ENCODE measurements around the gene TBC1D16. TPM values are rescaled to one million over a fixed set of nuclear protein-coding genes. Genes with fewer than 3 reads are reported as not detected.
A peak's percentile ranks its signal among the peaks of the same experiment; 100 is the strongest.

TBC1D16 gene
- total RNA-seq, 2 experiments from 2014 or later = 0.38 to 0.74 TPM

- no peaks in the 10 kb centered on the region for H3K79me2 ChIP-seq (ENCODE audit: insufficient read depth, low read depth, low read length)
- H3K4me1 ChIP-seq (ENCODE audit: insufficient read depth, low read length, poor library complexity, severe bottlenecking) = no peaks in the 10 kb centered on the region
- BruUV-seq (replicated peaks) = no TSS peak
- H3K27ac ChIP-seq (ENCODE audit: low read depth, low read length, poor library complexity, severe bottlenecking) = no peak overlapping the region
- no peaks in the 10 kb centered on the region for H4K20me1 ChIP-seq (ENCODE audit: insufficient read depth, low read length)
- intact Hi-C loops (cut with micrococcal nuclease; ENCODE audit: unreplicated experiment) = no loop called here
- no peaks in the 10 kb centered on the region for H3K9me3 ChIP-seq (ENCODE audit: low read length)
- POLR2A ChIA-PET = no interaction called here
- H3K4me2 ChIP-seq (ENCODE audit: low read length) = no peak overlapping the region
- DNase-seq (ENCODE audit: low spot score) = no peak
- H3K4me3 ChIP-seq (ENCODE audit: low read depth, low read length, poor library complexity, severe bottlenecking) = no peak overlapping the region
- TF ChIP-seq EZH2phosphoT487 (IDR thresholded peaks at IDR 0.05; ENCODE audit: borderline replicate concordance, low read depth, low read length) (no peak), CTCF (conservative IDR thresholded peaks at IDR 0.05; ENCODE audit: low read length) (no peak)
- no peaks in the 10 kb centered on the region for H3K9me2 ChIP-seq (ENCODE audit: insufficient read depth, low read length)
- no peak overlapping the region for H2AFZ ChIP-seq (ENCODE audit: low read length)
- no peaks in the 10 kb centered on the region for H3K36me3 ChIP-seq (ENCODE audit: insufficient read depth, low read length)
- CTCF ChIA-PET (ENCODE audit: unreplicated experiment) = interaction anchor here (0.6 kb wide), 1 partner anchor 53 kb away, joined by 3 read pairs; no protein-coding TSS in a partner anchor
These were observed 26.0 kb downstream of the TBC1D16 start for GRCh38 chr17:80009391-80010282.

- no TSS peak for BruUV-seq (replicated peaks)
- Histone ChIP-seq H3K9me2 (ENCODE audit: insufficient read depth, low read length) (no peaks in the 10 kb centered on the region), H3K4me3 (ENCODE audit: low read depth, low read length, poor library complexity, severe bottlenecking) (no peak overlapping the region), H2AFZ (ENCODE audit: low read length) (no peak overlapping the region), H3K4me1 (ENCODE audit: insufficient read depth, low read length, poor library complexity, severe bottlenecking) (no peaks in the 10 kb centered on the region), H3K79me2 (ENCODE audit: insufficient read depth, low read depth, low read length) (no peaks in the 10 kb centered on the region), H3K4me2 (ENCODE audit: low read length) (no peak overlapping the region), H4K20me1 (ENCODE audit: insufficient read depth, low read length) (no peaks in the 10 kb centered on the region), H3K36me3 (ENCODE audit: insufficient read depth, low read length) (no peaks in the 10 kb centered on the region), H3K9me3 (ENCODE audit: low read length) (no peaks in the 10 kb centered on the region), H3K27ac (ENCODE audit: low read depth, low read length, poor library complexity, severe bottlenecking) (no peak overlapping the region)
- POLR2A ChIA-PET = no interaction called here
- DNase-seq (ENCODE audit: low spot score) = no peak
- intact Hi-C loops (cut with micrococcal nuclease; ENCODE audit: unreplicated experiment) = no loop called here
- CTCF ChIA-PET (ENCODE audit: unreplicated experiment) = no interaction called here
- TF ChIP-seq CTCF (conservative IDR thresholded peaks at IDR 0.05; ENCODE audit: low read length) (no peak), EZH2phosphoT487 (IDR thresholded peaks at IDR 0.05; ENCODE audit: borderline replicate concordance, low read depth, low read length) (no peak)
These were observed 26.8 kb downstream of the TBC1D16 start for GRCh38 chr17:80008848-80009247.

- no TSS peak for BruUV-seq (replicated peaks)
- intact Hi-C loops (cut with micrococcal nuclease; ENCODE audit: unreplicated experiment) = no loop called here
These were observed 27.3 kb downstream of the TBC1D16 start for GRCh38 chr17:80008383-80008840.

More at GRCh38 chr17:80008383-80008840, 27.3 kb downstream of the TBC1D16 start:
- no peaks in the 10 kb centered on the region for H3K9me2 ChIP-seq (ENCODE audit: insufficient read depth, low read length)
- ChIA-PET POLR2A (no interaction called here), CTCF (ENCODE audit: unreplicated experiment) (interaction anchor here (0.5 to 0.6 kb wide), 2 partner anchors 35 to 139 kb away, joined by 3 to 5 read pairs; no protein-coding TSS in a partner anchor)
- H3K4me2 ChIP-seq (ENCODE audit: low read length) = no peak overlapping the region
- H3K9me3 ChIP-seq (ENCODE audit: low read length) = no peaks in the 10 kb centered on the region
- no peak overlapping the region for H2AFZ ChIP-seq (ENCODE audit: low read length)
- H3K4me3 ChIP-seq (ENCODE audit: low read depth, low read length, poor library complexity, severe bottlenecking) = no peak overlapping the region
- no peaks in the 10 kb centered on the region for H3K36me3 ChIP-seq (ENCODE audit: insufficient read depth, low read length)
- H3K27ac ChIP-seq (ENCODE audit: low read depth, low read length, poor library complexity, severe bottlenecking) = no peak overlapping the region
- no peaks in the 10 kb centered on the region for H3K79me2 ChIP-seq (ENCODE audit: insufficient read depth, low read depth, low read length)
- no peaks in the 10 kb centered on the region for H3K4me1 ChIP-seq (ENCODE audit: insufficient read depth, low read length, poor library complexity, severe bottlenecking)
- H4K20me1 ChIP-seq (ENCODE audit: insufficient read depth, low read length) = no peaks in the 10 kb centered on the region
- TF ChIP-seq EZH2phosphoT487 (IDR thresholded peaks at IDR 0.05; ENCODE audit: borderline replicate concordance, low read depth, low read length) (no peak), CTCF (conservative IDR thresholded peaks at IDR 0.05; ENCODE audit: low read length) (peak; percentile 98)
- peak; percentile 83 for DNase-seq (ENCODE audit: low spot score)

Measured in OCI-LY7 (cell line).